Natural killer cell (primary cell): ENCODE data around the gene STK32A. TPM values are rescaled to one million over a fixed set of nuclear protein-coding genes. Genes with fewer than 3 reads are reported as not detected.

Experiments
- ATAC-seq, 3 donors: fragments of 150-1000 bp in 2 of 3; fragments of 200-7000 bp in 1 of 3; cut with Tn5 transposase; 1 replicate in 1 of 3; 2 replicates in 2 of 3; pipeline ENCODE4 v1.10.0; 2021; ENCODE audit warnings: mild to moderate bottlenecking in 2 of 3, moderate library complexity in 2 of 3
- DNase-seq, 2 donors: peaks; one replicate each; pipeline versions ENCODE4 v3.0.0 to v3.0.0-alpha.2; 2013 to 2021; ENCODE audit warnings: mixed read lengths in 1 of 2
- H3K27ac ChIP-seq: one replicate; pipeline ENCODE4 v1.5.1; 2013; ENCODE audit warnings: mild to moderate bottlenecking, low read length
- H3K27me3 ChIP-seq: one replicate; pipeline ENCODE4 v1.6.1; 2013; ENCODE audit warnings: low read length; ENCODE audit not compliant: control insufficient read depth, insufficient read depth
- H3K36me3 ChIP-seq: one replicate; pipeline ENCODE4 v1.6.1; 2013; ENCODE audit warnings: low read length; ENCODE audit not compliant: control insufficient read depth, insufficient read depth
- H3K4me1 ChIP-seq: one replicate; pipeline ENCODE4 v1.6.1; 2013; ENCODE audit warnings: low read length; ENCODE audit not compliant: control insufficient read depth, insufficient read depth
- H3K4me3 ChIP-seq: one replicate; pipeline ENCODE4 v1.5.1; 2013; ENCODE audit warnings: low read length
- H3K9me3 ChIP-seq: one replicate; pipeline ENCODE4 v1.6.1; 2013; ENCODE audit warnings: low read length; ENCODE audit not compliant: control insufficient read depth, insufficient read depth
- H3K27ac Mint-ChIP-seq, 2 donors: one replicate each; pipeline ENCODE4 v1.8.0; 2022; ENCODE audit warnings: mild to moderate bottlenecking in 2 of 2, mixed read lengths in 2 of 2, moderate library complexity in 1 of 2
- H3K27me3 Mint-ChIP-seq, 2 donors: one replicate each; pipeline ENCODE4 v1.8.0; 2022; ENCODE audit warnings: low read depth in 2 of 2, mixed read lengths in 2 of 2
- H3K36me3 Mint-ChIP-seq: one replicate; pipeline ENCODE4 v1.8.0; 2022; ENCODE audit warnings: mixed read lengths
- H3K4me1 Mint-ChIP-seq, 2 donors: one replicate each; pipeline ENCODE4 v1.8.0; 2022; ENCODE audit warnings: mixed read lengths in 2 of 2
- H3K4me3 Mint-ChIP-seq: one replicate; pipeline ENCODE4 v1.8.0; 2022; ENCODE audit warnings: mild to moderate bottlenecking, moderate library complexity, mixed read lengths
- H3K9me3 Mint-ChIP-seq, 2 donors: one replicate each; pipeline ENCODE4 v1.8.0; 2022; ENCODE audit warnings: mixed read lengths in 2 of 2
- WGBS: methylation state at CpG from one replicate; pipeline ENCODE4 v1.1.7; 2013; ENCODE audit warnings: missing lambda C conversion rate; ENCODE audit not compliant: insufficient coverage; 5-methylcytosine and 5-hydroxymethylcytosine counted together
- intact Hi-C: fragments of 100-400 bp; cut with micrococcal nuclease; formaldehyde crosslinking; loops from one replicate; pipeline ENCODE4 v1.14.2; 2022
- total RNA-seq, 4 donors: library from RNA; stranded (reverse); fragments of 120-200 nt in 1 of 4; gene quantifications; one replicate each; pipeline versions ENCODE4 v1.2.3 to v1.2.4, GENCODE V29; 2013 to 2022
- TF ChIP-seq, protein P1 (sequence below): fragments of 200-600 bp; IDR thresholded peaks from one replicate; pipeline ENCODE4 v1.8.0; 2022; ENCODE audit warnings: antibody characterized with exemption

STK32A gene
- total RNA-seq, 3 donors from 2014 or later (not counting 1 experiment from before 2014, with no cell fraction given): not detected

DNA sequence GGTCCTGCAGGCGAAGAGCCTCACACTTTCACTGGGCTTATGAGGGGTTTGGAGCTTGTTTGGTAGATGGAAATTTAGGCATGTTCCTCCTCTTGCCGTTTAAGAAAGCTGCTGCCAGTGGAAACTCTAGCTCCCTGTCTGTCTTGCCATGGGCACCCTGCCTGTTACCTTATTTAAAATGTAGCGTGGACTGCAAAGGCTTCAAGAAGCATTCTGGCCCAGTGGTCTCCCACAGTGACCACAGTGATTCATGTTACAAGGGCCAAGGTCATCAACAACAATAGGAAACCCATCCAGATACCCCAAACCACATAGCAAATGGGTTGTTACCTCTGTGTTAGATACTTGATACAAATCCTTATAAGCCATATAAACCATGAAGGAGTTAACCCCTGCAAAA is 178.4 kb downstream of the STK32A start:
- Histone ChIP-seq H3K36me3 (no peaks in the 10 kb centered on the region), H3K27ac (no peak overlapping the region), H3K4me3 (no peak overlapping the region), H3K27me3 (no peaks in the 10 kb centered on the region), H3K9me3 (no peaks in the 10 kb centered on the region), H3K4me1 (no peaks in the 10 kb centered on the region)
- no peak overlapping the region for H3K27ac Mint-ChIP-seq
- H3K9me3 Mint-ChIP-seq: no peaks in the 10 kb centered on the region
- H3K27me3 Mint-ChIP-seq: peaks cover 14 to 16% of the 10 kb centered on the region in 2 donors
- 68% methylated on average over 3 of the region's 3 CpGs for WGBS
- no peaks in the 10 kb centered on the region for H3K36me3 Mint-ChIP-seq
- no peak overlapping the region for H3K4me3 Mint-ChIP-seq
- TF ChIP-seq, protein P1, sequence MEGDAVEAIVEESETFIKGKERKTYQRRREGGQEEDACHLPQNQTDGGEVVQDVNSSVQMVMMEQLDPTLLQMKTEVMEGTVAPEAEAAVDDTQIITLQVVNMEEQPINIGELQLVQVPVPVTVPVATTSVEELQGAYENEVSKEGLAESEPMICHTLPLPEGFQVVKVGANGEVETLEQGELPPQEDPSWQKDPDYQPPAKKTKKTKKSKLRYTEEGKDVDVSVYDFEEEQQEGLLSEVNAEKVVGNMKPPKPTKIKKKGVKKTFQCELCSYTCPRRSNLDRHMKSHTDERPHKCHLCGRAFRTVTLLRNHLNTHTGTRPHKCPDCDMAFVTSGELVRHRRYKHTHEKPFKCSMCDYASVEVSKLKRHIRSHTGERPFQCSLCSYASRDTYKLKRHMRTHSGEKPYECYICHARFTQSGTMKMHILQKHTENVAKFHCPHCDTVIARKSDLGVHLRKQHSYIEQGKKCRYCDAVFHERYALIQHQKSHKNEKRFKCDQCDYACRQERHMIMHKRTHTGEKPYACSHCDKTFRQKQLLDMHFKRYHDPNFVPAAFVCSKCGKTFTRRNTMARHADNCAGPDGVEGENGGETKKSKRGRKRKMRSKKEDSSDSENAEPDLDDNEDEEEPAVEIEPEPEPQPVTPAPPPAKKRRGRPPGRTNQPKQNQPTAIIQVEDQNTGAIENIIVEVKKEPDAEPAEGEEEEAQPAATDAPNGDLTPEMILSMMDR: no peak
- DNase-seq (no peak), ATAC-seq (no peak)
- intact Hi-C loops: no loop called here
- H3K4me1 Mint-ChIP-seq: no peaks in the 10 kb centered on the region

DNA sequence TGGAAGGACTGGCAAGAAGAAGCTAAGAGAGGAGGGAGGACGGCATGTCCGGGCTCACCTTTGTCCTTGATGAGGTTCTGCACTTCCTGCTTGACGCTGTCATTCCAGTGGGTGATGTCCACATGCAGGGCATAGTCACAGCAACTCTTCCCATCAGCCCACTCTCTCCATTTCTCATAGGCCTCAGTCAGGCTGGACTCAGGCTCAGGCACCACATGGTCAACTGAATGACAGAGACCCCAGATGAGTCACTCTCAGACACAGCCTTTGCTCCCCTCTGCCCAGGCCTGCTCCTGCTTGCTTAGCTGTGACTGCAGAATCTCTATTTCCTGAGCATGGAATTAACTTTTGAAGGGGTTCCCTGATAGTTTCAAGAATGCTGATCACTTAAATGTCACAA is 180.8 kb downstream of the STK32A start:
- intact Hi-C loops: no loop called here
- Histone ChIP-seq H3K4me3 (no peak overlapping the region), H3K4me1 (no peaks in the 10 kb centered on the region), H3K9me3 (no peaks in the 10 kb centered on the region), H3K27ac (no peak overlapping the region), H3K36me3 (no peaks in the 10 kb centered on the region), H3K27me3 (no peaks in the 10 kb centered on the region)
- TF ChIP-seq, protein P1: no peak
- 89% methylated on average over 3 of the region's 3 CpGs for WGBS
- no peaks in the 10 kb centered on the region for H3K36me3 Mint-ChIP-seq
- H3K27me3 Mint-ChIP-seq: peaks cover 17 to 18% of the 10 kb centered on the region in 2 donors
- H3K4me1 Mint-ChIP-seq: no peaks in the 10 kb centered on the region
- no peak overlapping the region for H3K4me3 Mint-ChIP-seq
- DNase-seq (no peak), ATAC-seq (no peak)
- peaks cover 0 to under 1% of the 10 kb centered on the region in 2 donors for H3K9me3 Mint-ChIP-seq
- H3K27ac Mint-ChIP-seq: no peak overlapping the region

DNA sequence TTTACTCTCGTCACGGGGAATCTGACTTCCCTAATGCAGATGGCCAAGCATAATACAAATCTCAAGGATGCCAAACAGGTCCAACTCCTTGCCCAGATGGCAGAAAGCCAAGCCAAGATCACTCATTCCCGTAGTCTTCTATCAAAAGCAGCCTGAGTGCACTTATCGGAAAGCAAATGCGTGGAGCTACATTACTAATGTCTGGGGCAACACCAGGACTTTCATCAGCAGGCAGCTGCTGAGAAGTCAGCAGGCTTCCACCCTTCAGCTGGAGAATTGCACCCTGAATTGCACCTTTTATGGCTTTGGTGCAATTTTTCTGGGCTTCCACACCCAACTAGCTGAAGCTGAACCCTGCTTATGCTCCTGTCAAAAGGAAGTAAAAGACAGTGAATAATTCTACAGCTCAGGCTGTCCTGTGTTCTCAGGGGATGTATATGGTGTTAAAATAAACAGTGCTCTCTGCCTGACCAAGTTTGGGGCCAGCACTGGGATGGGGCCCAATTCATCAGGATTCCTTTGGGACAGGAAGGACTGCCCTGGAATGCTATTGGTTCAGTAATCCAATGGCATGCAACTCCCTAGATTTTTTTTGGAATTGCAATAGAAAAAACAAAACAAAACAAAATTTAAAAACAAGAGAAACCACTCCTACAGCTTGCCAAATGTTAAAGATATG is 182.4 kb downstream of the STK32A start:
- H3K9me3 ChIP-seq: no peaks in the 10 kb centered on the region
- Mint-ChIP-seq H3K27ac (no peak overlapping the region), H3K4me3 (no peak overlapping the region), H3K36me3 (no peaks in the 10 kb centered on the region), H3K4me1 (no peaks in the 10 kb centered on the region), H3K9me3 (peaks cover 0 to 2% of the 10 kb centered on the region in 2 donors), H3K27me3 (peaks cover 17% of the 10 kb centered on the region in 2 donors)
- H3K27ac ChIP-seq: no peak overlapping the region
- no peaks in the 10 kb centered on the region for H3K4me1 ChIP-seq
- ATAC-seq (no peak), DNase-seq (no peak)
- no peaks in the 10 kb centered on the region for H3K27me3 ChIP-seq
- TF ChIP-seq, protein P1: no peak
- H3K4me3 ChIP-seq: no peak overlapping the region
- no peaks in the 10 kb centered on the region for H3K36me3 ChIP-seq
- intact Hi-C loops: no loop called here
- WGBS: 92% methylated on average over 5 of the region's 5 CpGs

DNA sequence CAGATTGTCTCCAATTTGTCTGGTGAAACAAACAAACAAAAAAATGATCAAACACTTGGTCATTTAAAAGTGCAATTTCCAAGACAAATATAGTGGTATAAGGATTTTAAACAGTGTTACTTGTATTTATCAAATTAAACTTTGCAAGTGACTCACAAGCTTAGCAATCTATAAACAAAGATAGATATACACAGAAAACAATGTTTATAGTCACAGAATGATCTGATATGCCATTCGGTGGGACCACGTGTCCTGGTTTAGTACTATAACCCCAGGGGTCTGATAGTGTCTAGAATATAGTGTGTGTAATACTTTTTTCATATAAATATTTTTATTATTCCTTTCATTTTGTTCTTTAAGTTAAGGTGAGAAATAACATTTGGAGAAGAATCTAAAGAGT is 183.8 kb downstream of the STK32A start:
- DNase-seq (no peak), ATAC-seq (no peak)
- Mint-ChIP-seq H3K4me3 (no peak overlapping the region), H3K36me3 (no peaks in the 10 kb centered on the region), H3K4me1 (no peaks in the 10 kb centered on the region), H3K27me3 (peaks cover 16% of the 10 kb centered on the region in 2 donors), H3K9me3 (peaks cover 0 to 2% of the 10 kb centered on the region in 2 donors), H3K27ac (no peak overlapping the region)
- Histone ChIP-seq H3K9me3 (no peaks in the 10 kb centered on the region), H3K36me3 (no peaks in the 10 kb centered on the region), H3K4me3 (no peak overlapping the region), H3K27ac (no peak overlapping the region), H3K4me1 (no peaks in the 10 kb centered on the region), H3K27me3 (no peaks in the 10 kb centered on the region)
- intact Hi-C loops: no loop called here
- TF ChIP-seq, protein P1: no peak
- no CpG with 5 or more reads among the region's 2 CpGs for WGBS
